Upper lobe of left lung (tissue), 6 donors: ENCODE measurements around the gene DNAH8. TPM values are rescaled to one million over a fixed set of nuclear protein-coding genes. Genes with fewer than 3 reads are reported as not detected.

Source experiments
- ATAC-seq, 2 donors: fragments of 200-7000 bp; cut with Tn5 transposase; one replicate each; pipeline ENCODE4 v1.9.1; 2022; ENCODE audit warnings: mild to moderate bottlenecking in 2 of 2, moderate library complexity in 2 of 2; ENCODE audit not compliant: low FRiP score in 2 of 2
- DNase-seq, 2 donors: peaks; one replicate each; pipeline ENCODE4 v3.0.0-alpha.2; 2019 to 2020
- H3K27ac ChIP-seq, 4 donors: fragments of 200-600 bp; sonication (generic); one replicate each; pipeline ENCODE4 v1.5.1; 2016 to 2019
- H3K27me3 ChIP-seq, 4 donors: fragments of 200-600 bp; sonication (generic); one replicate each; pipeline ENCODE4 v1.5.1; 2017 to 2019
- H3K36me3 ChIP-seq, 4 donors: fragments of 200-600 bp; sonication (generic); one replicate each; pipeline ENCODE4 v1.5.1; 2016 to 2019
- H3K4me1 ChIP-seq, 4 donors: fragments of 200-600 bp; sonication (generic); one replicate each; pipeline ENCODE4 v1.5.1; 2018 to 2019
- H3K4me3 ChIP-seq, 4 donors: fragments of 200-600 bp; sonication (generic); one replicate each; pipeline ENCODE4 v1.5.1; 2017 to 2019; ENCODE audit warnings: mild to moderate bottlenecking in 2 of 4, moderate library complexity in 1 of 4
- H3K9me3 ChIP-seq, 4 donors: fragments of 200-600 bp; sonication (generic); one replicate each; pipeline ENCODE4 v1.5.1; 2018 to 2019
- CTCF ChIP-seq, 6 experiments: fragments of 450-650 bp in 4 of 6; fragments of 200-600 bp in 2 of 6; sonication (generic) in 2 of 6; IDR thresholded peaks; one replicate each; pipeline ENCODE4 v1.5.1; 2016 to 2019; ENCODE audit warnings: antibody characterized with exemption in 6 of 6
- EP300 ChIP-seq, 4 donors: sonication (generic); formaldehyde crosslinking; IDR thresholded peaks; one replicate each; pipeline ENCODE4 v1.5.1; 2017; ENCODE audit warnings: antibody characterized with exemption in 4 of 4, control low read depth in 2 of 4
- POLR2A ChIP-seq, 4 donors: fragments of 450-650 bp; IDR thresholded peaks; one replicate each; pipeline ENCODE4 v1.5.1; 2016 to 2017; ENCODE audit warnings: antibody characterized with exemption in 4 of 4, mild to moderate bottlenecking in 2 of 4
- POLR2AphosphoS5 ChIP-seq, 2 donors: sonication (generic); formaldehyde crosslinking; IDR thresholded peaks; one replicate each; pipeline ENCODE4 v1.5.1; 2017; ENCODE audit warnings: antibody characterized with exemption in 2 of 2
- WGBS, 2 donors: methylation state at CpG; one replicate each; pipeline ENCODE4 v1.1.5; 2017 to 2018; 5-methylcytosine and 5-hydroxymethylcytosine counted together
- total RNA-seq, 6 donors: library from RNA; depleted of rRNA in 4 of 6; stranded (reverse); fragments of >200 nt in 4 of 6; gene quantifications; one replicate each; pipeline versions ENCODE4 v1.1.0 to v1.2.1, GENCODE V29; 2016 to 2021
- donor health status: DM: no; HTN: no; CAD: no; lungs with moderate emphysema.
- donor health status: DM: no; HTN: yes; CAD: no; lungs with severe emphysema.

The DNAH8 gene
- total RNA-seq, 6 donors from 2014 or later = under 0.01 to 0.24 (median 0.15) TPM; not detected in 2

DNA sequence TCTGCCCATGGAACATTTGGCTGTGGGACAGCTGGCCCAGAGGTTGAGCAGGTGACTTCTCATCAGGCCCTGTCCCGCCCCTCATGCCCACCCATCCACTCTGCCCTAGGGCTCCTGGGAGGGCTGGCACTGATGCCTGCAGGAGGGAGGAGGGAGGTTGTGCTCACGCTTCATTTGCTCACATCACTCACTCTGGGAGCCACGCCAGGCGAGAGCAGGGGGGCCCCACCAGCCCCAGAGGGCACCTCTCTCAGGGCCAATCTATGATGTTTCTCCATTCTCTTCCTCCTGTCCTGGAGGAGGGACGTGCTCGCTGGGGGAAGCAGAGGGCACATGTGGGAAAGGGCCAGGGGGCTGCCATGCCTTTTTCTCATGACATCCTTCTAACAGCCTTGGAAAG, 322.6 kb downstream of the DNAH8 start:
- H3K27me3 ChIP-seq = no peaks in the 10 kb centered on the region
- no peak for TF ChIP-seq POLR2AphosphoS5 (IDR thresholded peaks at IDR 0.05)
- no peak for TF ChIP-seq POLR2A (IDR thresholded peaks at IDR 0.05)
- TF ChIP-seq CTCF (IDR thresholded peaks at IDR 0.05) = no peak
- no peak for TF ChIP-seq EP300 (IDR thresholded peaks at IDR 0.05)
- WGBS, 2 donors = 60 to 66% methylated on average over 5 to 6 of the region's 6 CpGs

DNA sequence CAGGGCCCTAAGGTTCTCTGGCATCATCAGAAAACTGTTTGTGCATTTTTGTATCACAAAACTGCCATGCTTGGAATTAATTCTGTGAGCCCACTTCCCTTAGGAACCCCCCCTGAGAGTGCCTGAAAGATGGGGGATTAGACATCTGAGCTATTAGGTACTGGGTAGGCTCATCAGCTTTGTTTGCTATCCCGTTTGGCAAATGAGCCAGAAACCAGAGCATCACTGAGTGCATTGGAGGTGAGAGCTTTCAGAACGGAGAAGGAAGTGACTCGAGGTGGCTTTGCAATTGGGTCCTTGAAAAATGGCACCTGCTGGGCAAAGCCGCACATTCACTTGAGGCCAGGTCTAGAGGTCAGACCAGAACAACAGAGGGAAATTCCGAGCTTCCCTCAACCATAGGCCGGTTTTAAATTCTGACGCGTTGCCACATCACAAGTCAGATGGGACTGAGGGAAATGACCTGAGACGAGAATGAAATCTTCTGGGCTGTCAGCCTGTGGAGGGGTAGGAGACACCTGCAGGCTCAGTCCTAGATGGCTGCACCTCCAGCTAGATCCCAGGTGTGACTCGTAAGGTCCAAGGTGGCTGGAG, 325.1 kb downstream of the DNAH8 start:
- no peak overlapping the region for H3K4me3 ChIP-seq
- 88% methylated on average over 10 of the region's 10 CpGs for WGBS, 2 donors
- H3K36me3 ChIP-seq = no peaks in the 10 kb centered on the region
- no peak for TF ChIP-seq POLR2AphosphoS5 (IDR thresholded peaks at IDR 0.05)
- TF ChIP-seq POLR2A (IDR thresholded peaks at IDR 0.05) = no peak
- TF ChIP-seq CTCF (IDR thresholded peaks at IDR 0.05) = no peak
- TF ChIP-seq EP300 (IDR thresholded peaks at IDR 0.05) = no peak
- DNase-seq (peak in 1 of 2 donors; percentile 9), ATAC-seq (no peak)
- H3K4me1 ChIP-seq = peaks cover 0 to 4% (median 0%) of the 10 kb centered on the region in 4 donors
- H3K9me3 ChIP-seq = peaks cover 0 to 4% (median 0%) of the 10 kb centered on the region in 4 donors
- no peak overlapping the region for H3K27ac ChIP-seq
- no peaks in the 10 kb centered on the region for H3K27me3 ChIP-seq

More for the DNA sequence above, 322.6 kb downstream of the DNAH8 start:
- H3K27ac ChIP-seq = no peak overlapping the region
- H3K4me3 ChIP-seq = no peak overlapping the region
- peaks cover 0 to 4% (median 0%) of the 10 kb centered on the region in 4 donors for H3K4me1 ChIP-seq
- no peaks in the 10 kb centered on the region for H3K36me3 ChIP-seq
- DNase-seq (peak in 1 of 2 donors; percentile 46), ATAC-seq (no peak)
- H3K9me3 ChIP-seq = peaks cover 0 to 4% (median 0%) of the 10 kb centered on the region in 4 donors

GRCh38 chr6:39041072-39041471, 326.0 kb downstream of the DNAH8 start:
- TF ChIP-seq POLR2A (IDR thresholded peaks at IDR 0.05) (no peak), EP300 (IDR thresholded peaks at IDR 0.05) (no peak), POLR2AphosphoS5 (IDR thresholded peaks at IDR 0.05) (no peak), CTCF (IDR thresholded peaks at IDR 0.05) (no peak)
- peaks cover 0 to 4% (median 0%) of the 10 kb centered on the region in 4 donors for H3K9me3 ChIP-seq
- DNase-seq (no peak), ATAC-seq (no peak)
- no peaks in the 10 kb centered on the region for H3K36me3 ChIP-seq
- no peak overlapping the region for H3K4me3 ChIP-seq
- peaks cover 0 to 4% (median 0%) of the 10 kb centered on the region in 4 donors for H3K4me1 ChIP-seq
- WGBS, 2 donors = 66 to 67% methylated on average over 2 of the region's 2 CpGs
- no peaks in the 10 kb centered on the region for H3K27me3 ChIP-seq
- no peak overlapping the region for H3K27ac ChIP-seq

DNA sequence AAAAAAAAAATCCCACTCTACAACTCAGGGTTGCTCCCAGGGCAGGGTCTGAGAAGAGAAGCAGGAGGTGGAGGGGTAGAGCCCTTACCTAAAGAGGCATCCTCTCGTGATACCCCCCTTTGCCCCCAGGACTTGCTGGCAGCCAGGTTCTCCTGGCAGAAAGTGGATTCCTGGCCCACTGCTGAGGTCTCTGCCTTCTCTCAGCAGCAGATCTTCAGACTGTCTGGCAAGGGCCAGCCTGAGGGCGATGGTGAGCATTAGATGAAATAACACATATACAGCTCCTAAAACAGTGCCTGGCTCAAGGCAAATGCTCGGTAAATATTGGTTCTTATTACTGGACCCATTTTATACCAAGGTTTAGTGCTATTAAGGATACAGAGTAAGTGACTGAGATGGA, 328.7 kb downstream of the DNAH8 start:
- WGBS, 2 donors = 94% methylated on average over 2 to 3 of the region's 3 CpGs
- TF ChIP-seq CTCF (IDR thresholded peaks at IDR 0.05) (no peak), POLR2A (IDR thresholded peaks at IDR 0.05) (no peak), POLR2AphosphoS5 (IDR thresholded peaks at IDR 0.05) (no peak), EP300 (IDR thresholded peaks at IDR 0.05) (no peak)
- peaks cover 0 to 4% (median 0%) of the 10 kb centered on the region in 4 donors for H3K9me3 ChIP-seq
- no peak overlapping the region for H3K27ac ChIP-seq
- no peak for DNase-seq
- H3K4me1 ChIP-seq = peaks cover 3 to 8% (median 6%) of the 10 kb centered on the region in 4 donors
- H3K4me3 ChIP-seq = no peak overlapping the region
- no peaks in the 10 kb centered on the region for H3K36me3 ChIP-seq
- ATAC-seq = no peak
- H3K27me3 ChIP-seq = peaks cover 0 to 14% (median 7%) of the 10 kb centered on the region in 4 donors

GRCh38 chr6:39044181-39044580, 329.1 kb downstream of the DNAH8 start:
- H3K27me3 ChIP-seq = peaks cover 0 to 18% (median 9%) of the 10 kb centered on the region in 4 donors
- peaks cover 0 to 4% (median 0%) of the 10 kb centered on the region in 4 donors for H3K9me3 ChIP-seq
- 86 to 94% methylated on average over 4 of the region's 4 CpGs for WGBS, 2 donors
- no peak for TF ChIP-seq CTCF (IDR thresholded peaks at IDR 0.05)
- TF ChIP-seq EP300 (IDR thresholded peaks at IDR 0.05) = no peak
- TF ChIP-seq POLR2AphosphoS5 (IDR thresholded peaks at IDR 0.05) = no peak
- no peak for TF ChIP-seq POLR2A (IDR thresholded peaks at IDR 0.05)
- no peaks in the 10 kb centered on the region for H3K36me3 ChIP-seq
- H3K4me1 ChIP-seq = peaks cover 6 to 12% (median 10%) of the 10 kb centered on the region in 4 donors
- no peak overlapping the region for H3K27ac ChIP-seq
- no peak overlapping the region for H3K4me3 ChIP-seq
- DNase-seq (no peak), ATAC-seq (no peak)
